ENCODE data around the gene SHPK. TPM values are rescaled to one million over a fixed set of nuclear protein-coding genes. Genes with fewer than 3 reads are reported as not detected.

Gene SHPK
- total RNA-seq, 2 donors from 2014 or later: 35.2 to 46.4 TPM

DNA sequence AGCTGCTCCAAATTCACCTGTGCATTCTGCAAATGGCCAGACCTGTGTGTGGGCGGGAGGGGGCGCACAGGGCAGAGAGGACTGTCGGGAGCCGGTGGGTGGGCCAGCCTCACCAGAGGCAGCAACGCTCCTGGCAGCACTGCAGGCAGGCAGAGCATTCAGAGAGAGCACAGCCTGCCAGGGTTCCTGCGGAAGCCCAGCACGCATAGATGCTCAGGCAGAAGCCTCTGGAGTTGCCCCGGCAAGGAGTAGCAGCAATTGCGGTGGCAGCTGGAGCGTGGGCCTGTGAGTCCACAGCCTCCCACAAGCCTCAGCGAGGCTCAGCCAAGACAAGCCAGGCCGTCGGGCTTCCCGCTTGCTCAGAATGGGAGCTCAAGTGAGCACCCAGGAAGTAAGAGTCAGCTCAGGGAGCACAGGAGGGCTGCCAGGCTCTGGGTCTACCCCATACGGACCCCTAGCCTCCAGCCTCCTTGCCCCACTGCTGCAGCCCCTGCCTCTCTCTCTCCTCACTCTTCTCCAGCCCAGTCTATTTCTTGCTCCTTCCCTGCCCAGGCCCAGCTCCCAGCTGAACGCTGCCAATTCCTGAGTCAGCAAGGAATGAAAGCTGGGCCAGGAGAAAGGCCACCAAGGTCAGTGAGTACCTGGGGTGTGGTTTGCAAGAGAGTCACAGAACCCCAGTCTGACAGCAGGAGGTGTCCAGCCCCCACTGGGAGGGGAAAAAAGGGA is 42.2 kb upstream of the SHPK start:
- Histone ChIP-seq H3K27me3 (ENCODE audit: control insufficient read depth, insufficient read depth, low read length, poor library complexity, severe bottlenecking) (no peaks in the 10 kb centered on the region), H3K4me3 (ENCODE audit: low read length) (no peak overlapping the region), H3K9ac (ENCODE audit: extremely low read depth, low read length, poor library complexity, severe bottlenecking) (no peak overlapping the region), H3K4me1 (ENCODE audit: control insufficient read depth, insufficient read depth, low read length) (peaks cover 10% of the 10 kb centered on the region), H3K27ac (ENCODE audit: low read depth, low read length) (no peak overlapping the region), H3K9me3 (ENCODE audit: control insufficient read depth, low read length) (no peaks in the 10 kb centered on the region), H3K36me3 (ENCODE audit: control insufficient read depth, insufficient read depth, low read length) (no peaks in the 10 kb centered on the region)
- DNase-seq: peak; percentile 95
- no peaks in the 10 kb centered on the region for H3K36me3 Mint-ChIP-seq (ENCODE audit: low read depth)
- 60 to 77% methylated on average over 9 to 16 of the region's 16 CpGs for WGBS, 2 experiments (ENCODE audit: insufficient coverage in 1 of 2, insufficient read length in 1 of 2)
- TF ChIP-seq, protein P1, sequence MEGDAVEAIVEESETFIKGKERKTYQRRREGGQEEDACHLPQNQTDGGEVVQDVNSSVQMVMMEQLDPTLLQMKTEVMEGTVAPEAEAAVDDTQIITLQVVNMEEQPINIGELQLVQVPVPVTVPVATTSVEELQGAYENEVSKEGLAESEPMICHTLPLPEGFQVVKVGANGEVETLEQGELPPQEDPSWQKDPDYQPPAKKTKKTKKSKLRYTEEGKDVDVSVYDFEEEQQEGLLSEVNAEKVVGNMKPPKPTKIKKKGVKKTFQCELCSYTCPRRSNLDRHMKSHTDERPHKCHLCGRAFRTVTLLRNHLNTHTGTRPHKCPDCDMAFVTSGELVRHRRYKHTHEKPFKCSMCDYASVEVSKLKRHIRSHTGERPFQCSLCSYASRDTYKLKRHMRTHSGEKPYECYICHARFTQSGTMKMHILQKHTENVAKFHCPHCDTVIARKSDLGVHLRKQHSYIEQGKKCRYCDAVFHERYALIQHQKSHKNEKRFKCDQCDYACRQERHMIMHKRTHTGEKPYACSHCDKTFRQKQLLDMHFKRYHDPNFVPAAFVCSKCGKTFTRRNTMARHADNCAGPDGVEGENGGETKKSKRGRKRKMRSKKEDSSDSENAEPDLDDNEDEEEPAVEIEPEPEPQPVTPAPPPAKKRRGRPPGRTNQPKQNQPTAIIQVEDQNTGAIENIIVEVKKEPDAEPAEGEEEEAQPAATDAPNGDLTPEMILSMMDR (conservative IDR thresholded peaks at IDR 0.05): peak; percentile 65
- no peaks in the 10 kb centered on the region for H3K9me3 Mint-ChIP-seq
- peaks cover 22% of the 10 kb centered on the region for H3K4me1 Mint-ChIP-seq
- no peak overlapping the region for H3K4me3 Mint-ChIP-seq
- H3K27me3 Mint-ChIP-seq (ENCODE audit: insufficient read depth): peaks cover 13% of the 10 kb centered on the region
- no peak overlapping the region for H3K27ac Mint-ChIP-seq

DNA sequence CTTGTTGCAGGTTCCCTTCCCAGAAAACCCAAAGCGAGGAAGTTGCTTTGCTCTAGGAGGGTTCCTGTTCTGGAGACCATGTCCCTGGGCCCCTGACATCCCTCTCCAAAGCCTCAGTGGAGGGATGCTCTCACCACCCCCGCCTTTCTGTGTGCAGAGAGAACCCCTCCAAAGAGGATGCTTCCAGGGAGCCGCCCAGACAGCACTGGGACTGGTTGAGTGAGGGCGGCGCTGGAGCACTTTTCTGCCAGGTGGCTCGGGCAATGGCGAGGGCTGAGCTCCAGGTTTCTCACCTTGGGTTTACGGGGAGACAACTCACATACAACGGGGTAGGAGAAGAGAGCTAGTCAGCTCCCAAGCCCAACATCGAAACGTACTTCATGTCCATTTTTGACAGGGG is 39.8 kb upstream of the SHPK start:
- Histone ChIP-seq H3K36me3 (ENCODE audit: control insufficient read depth, insufficient read depth, low read length) (peaks cover 6% of the 10 kb centered on the region), H3K4me1 (ENCODE audit: control insufficient read depth, insufficient read depth, low read length) (peaks cover 10% of the 10 kb centered on the region), H3K9ac (ENCODE audit: extremely low read depth, low read length, poor library complexity, severe bottlenecking) (no peak overlapping the region), H3K27ac (ENCODE audit: low read depth, low read length) (no peak overlapping the region), H3K27me3 (ENCODE audit: control insufficient read depth, insufficient read depth, low read length, poor library complexity, severe bottlenecking) (no peaks in the 10 kb centered on the region), H3K9me3 (ENCODE audit: control insufficient read depth, low read length) (no peaks in the 10 kb centered on the region), H3K4me3 (ENCODE audit: low read length) (no peak overlapping the region)
- no peaks in the 10 kb centered on the region for H3K36me3 Mint-ChIP-seq (ENCODE audit: low read depth)
- no peak for DNase-seq
- H3K9me3 Mint-ChIP-seq: no peaks in the 10 kb centered on the region
- no peak overlapping the region for H3K4me3 Mint-ChIP-seq
- peaks cover 22% of the 10 kb centered on the region for H3K4me1 Mint-ChIP-seq
- no peaks in the 10 kb centered on the region for H3K27me3 Mint-ChIP-seq (ENCODE audit: insufficient read depth)
- H3K27ac Mint-ChIP-seq: no peak overlapping the region
- TF ChIP-seq, protein P1 (conservative IDR thresholded peaks at IDR 0.05): no peak
- WGBS, 2 experiments (ENCODE audit: insufficient coverage in 1 of 2, insufficient read length in 1 of 2): 91 to 92% methylated on average over 9 to 11 of the region's 11 CpGs

DNA sequence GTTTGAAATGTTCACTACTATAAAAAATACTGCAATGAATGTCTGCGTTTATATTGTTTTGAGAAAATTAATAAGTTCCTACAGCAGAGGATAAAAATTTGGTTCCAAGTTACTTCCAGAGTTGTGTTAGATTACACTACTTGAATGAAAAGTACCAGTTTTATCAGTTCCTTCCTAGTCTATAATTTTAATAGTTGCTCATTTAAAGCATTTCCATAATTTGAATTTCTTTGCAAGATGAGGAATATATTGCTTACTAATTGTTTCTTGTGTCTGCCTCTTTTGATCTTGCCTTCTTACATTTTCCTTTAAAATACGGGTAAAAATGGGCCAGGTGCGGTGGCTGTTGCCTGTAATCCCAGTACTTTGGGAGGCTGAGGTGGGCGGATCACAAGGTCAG is 36.5 kb upstream of the SHPK start:
- no peak overlapping the region for H3K4me3 ChIP-seq (ENCODE audit: low read length)
- Mint-ChIP-seq H3K9me3 (no peaks in the 10 kb centered on the region), H3K4me3 (no peak overlapping the region), H3K36me3 (ENCODE audit: low read depth) (peaks cover 5% of the 10 kb centered on the region), H3K27me3 (ENCODE audit: insufficient read depth) (no peaks in the 10 kb centered on the region), H3K4me1 (peaks cover 21% of the 10 kb centered on the region), H3K27ac (no peak overlapping the region)
- H3K9ac ChIP-seq (ENCODE audit: extremely low read depth, low read length, poor library complexity, severe bottlenecking): no peak overlapping the region
- 90 to 97% methylated on average over 3 to 4 of the region's 4 CpGs for WGBS, 2 experiments (ENCODE audit: insufficient coverage in 1 of 2, insufficient read length in 1 of 2)
- TF ChIP-seq, protein P1 (conservative IDR thresholded peaks at IDR 0.05): no peak
- H3K27ac ChIP-seq (ENCODE audit: low read depth, low read length): no peak overlapping the region
- peaks cover 7% of the 10 kb centered on the region for H3K4me1 ChIP-seq (ENCODE audit: control insufficient read depth, insufficient read depth, low read length)
- H3K27me3 ChIP-seq (ENCODE audit: control insufficient read depth, insufficient read depth, low read length, poor library complexity, severe bottlenecking): no peaks in the 10 kb centered on the region
- no peaks in the 10 kb centered on the region for H3K9me3 ChIP-seq (ENCODE audit: control insufficient read depth, low read length)
- DNase-seq: no peak
- H3K36me3 ChIP-seq (ENCODE audit: control insufficient read depth, insufficient read depth, low read length): peaks cover 14% of the 10 kb centered on the region
